Heart right ventricle (tissue), 16 donors: ENCODE results near the gene ARID5A. TPM values are rescaled to one million over a fixed set of nuclear protein-coding genes. Genes with fewer than 3 reads are reported as not detected.

ENCODE experiments used
- ATAC-seq, 8 donors: fragments of 200-7000 bp; cut with Tn5 transposase; one replicate each; pipeline ENCODE4 v1.9.1; 2020; ENCODE audit warnings: mild to moderate bottlenecking in 8 of 8, moderate library complexity in 8 of 8, moderate number of reproducible peaks in 1 of 8
- DNase-seq, 2 donors: peaks; one replicate each; pipeline ENCODE4 v3.0.0-alpha.2; 2020
- H3K27ac ChIP-seq, 10 donors: fragments of 200-600 bp; sonication (generic) in 2 of 10; one replicate each; pipeline versions ENCODE4 v1.5.0 to v1.8.0; 2020 to 2022; ENCODE audit warnings: mild to moderate bottlenecking in 3 of 10
- H3K27me3 ChIP-seq, 7 donors: fragments of 200-600 bp; one replicate each; pipeline ENCODE4 v1.8.0; 2021 to 2022; ENCODE audit warnings: mild to moderate bottlenecking in 2 of 7
- H3K36me3 ChIP-seq, 9 donors: fragments of 200-600 bp; sonication (generic) in 1 of 9; one replicate each; pipeline versions ENCODE4 v1.5.0 to v1.8.0; 2020 to 2022; ENCODE audit warnings: mild to moderate bottlenecking in 2 of 9
- H3K4me1 ChIP-seq, 9 donors: fragments of 200-600 bp; sonication (generic) in 1 of 9; one replicate each; pipeline versions ENCODE4 v1.5.0 to v1.8.0; 2020 to 2022; ENCODE audit warnings: mild to moderate bottlenecking in 4 of 9
- H3K4me3 ChIP-seq, 10 donors: fragments of 200-600 bp; sonication (generic) in 2 of 10; one replicate each; pipeline versions ENCODE4 v1.5.0 to v1.8.0; 2020 to 2022; ENCODE audit warnings: mild to moderate bottlenecking in 7 of 10, moderate library complexity in 2 of 10
- H3K9me3 ChIP-seq, 11 donors: fragments of 200-600 bp in 10 of 11; sonication (generic) in 2 of 11; one replicate each; pipeline versions ENCODE4 v1.5.0 to v1.8.0; 2013 to 2022; ENCODE audit warnings: mild to moderate bottlenecking in 2 of 11, control low read depth in 1 of 11, moderate library complexity in 1 of 11
- WGBS, 2 donors: extraction: QIAGEN DNeasy Blood & Tissue Kit; methylation state at CpG; one replicate each; pipeline ENCODE4 v1.1.7; 2013; ENCODE audit warnings: inconsistent platforms in 1 of 2; 5-methylcytosine and 5-hydroxymethylcytosine counted together
- intact Hi-C, 10 donors: fragments of 100-400 bp; cut with DNase I; formaldehyde crosslinking; loops; one replicate each; pipeline versions ENCODE4 v1.11.1 to v1.14.2; 2022
- polyA plus RNA-seq, 2 donors: library from polyadenylated mRNA; stranded (reverse); fragments of 200-250 nt; gene quantifications; one replicate each; pipeline ENCODE4 v1.2.3, GENCODE V29; 2013
- total RNA-seq, 10 donors: library from RNA; stranded (reverse); fragmentation: NEBNext Ultra II Directional in 3 of 10; extraction: Animal tissue kit (Norgen Biotek cat#: 25700) in 3 of 10; gene quantifications; one replicate each; pipeline versions ENCODE4 v1.2.1 to v1.2.4, GENCODE V29; 2021 to 2023
- TF ChIP-seq, protein P1 (sequence below), 9 donors: fragments of 200-600 bp; sonication (generic) in 2 of 9; IDR thresholded peaks; one replicate each; pipeline versions ENCODE4 v1.5.0 to v1.8.0; 2021 to 2022; ENCODE audit warnings: antibody characterized with exemption in 9 of 9, mild to moderate bottlenecking in 5 of 9, moderate library complexity in 1 of 9
- donor health status: Arrhythmogenic right ventricular cardiomyopathy.
- donor health status: ischemic (EF 13 %, LVEDD 7.1; RV severe dilation, severe dysfunction).
- donor health status: healthy with polysubstance abuse.
- donor health status: DM: no; HTN: yes; CAD: no.
- donor health status: DM: no; HTN: no; CAD: no.
- donor health status: ischemic (EF 25% LVEDD 6.9; RV normal size, moderate dysfunction).
- donor health status: ischemic (EF 25% LVEDD 5.7; RV mildly dilated, moderate dysfunction).
- donor health status: healthy.
- donor health status: DM: yes; HTN: yes; CAD: no.
- donor health status: Ischemic cardiomyopathy.
- donor health status: ischemic (EF 35%, LVEDD 5.7; RV mildly dilated, moderate dysfunction).
- donor health status: nonischemic (EF 11% LVEDD 7.7; RV severe dilation, severe dysfunction).
- donor health status: DM: yes; HTN: yes; CAD: no.
- donor health status: PGD.
- donor health status: ischemic (EF 29% LVEDD 5.4; RV normal size, mild dysfunction).
- donor health status: nonischemic (EF 23%, LVEDD 6.1; RV moderate dilation, normal function).

ARID5A gene
- total and polyA plus RNA-seq, 12 donors = 12.0 to 121 (median 41.1) TPM

DNA sequence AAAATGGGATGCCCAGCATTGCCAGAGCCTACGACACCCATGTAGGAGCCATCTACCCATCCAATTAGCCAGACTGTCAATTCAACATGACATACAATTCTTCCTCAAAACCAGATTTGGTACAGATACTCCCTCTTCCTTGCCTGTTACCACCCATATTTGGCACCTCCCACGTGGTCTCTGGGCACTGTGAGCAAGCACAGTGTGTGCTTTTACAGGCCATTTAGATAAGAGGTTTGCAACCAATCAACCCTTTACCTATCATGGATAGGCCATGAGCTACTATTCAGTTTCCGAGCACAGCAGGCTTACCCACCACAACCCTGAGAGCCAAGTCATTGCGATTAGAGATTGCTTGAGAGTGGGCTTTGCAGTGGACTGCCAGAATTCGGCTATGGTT is 40.9 kb downstream of the ARID5A start:
- ATAC-seq = no peak

DNA sequence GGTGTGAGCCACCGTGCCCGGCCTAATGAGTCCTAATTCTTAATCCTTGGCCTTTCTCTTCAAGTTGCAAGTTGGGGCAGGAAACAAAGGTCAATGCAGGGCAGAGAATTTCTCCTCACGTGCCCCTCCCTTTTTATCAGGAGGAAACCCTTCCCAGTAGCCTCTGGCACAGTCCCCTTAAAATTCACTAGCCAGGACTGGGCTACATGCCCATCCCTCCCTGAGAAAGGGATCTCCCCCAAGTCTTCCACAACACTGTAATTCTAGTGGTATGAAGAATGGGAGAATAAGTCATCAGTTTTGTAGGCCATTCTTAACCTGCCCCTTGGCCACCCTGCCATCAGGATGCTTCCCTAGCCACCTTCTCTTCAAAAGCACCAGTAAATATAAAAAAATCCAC is 42.2 kb downstream of the ARID5A start:
- 60 to 69% methylated on average over 3 of the region's 3 CpGs for WGBS, 2 donors
- DNase-seq = no peak
- H3K9me3 ChIP-seq = no peaks in the 10 kb centered on the region
- no peak overlapping the region for H3K27ac ChIP-seq
- H3K36me3 ChIP-seq = peaks cover 0 to 5% (median 0%) of the 10 kb centered on the region in 9 donors
- intact Hi-C loops = no loop called here
- TF ChIP-seq, protein P1, sequence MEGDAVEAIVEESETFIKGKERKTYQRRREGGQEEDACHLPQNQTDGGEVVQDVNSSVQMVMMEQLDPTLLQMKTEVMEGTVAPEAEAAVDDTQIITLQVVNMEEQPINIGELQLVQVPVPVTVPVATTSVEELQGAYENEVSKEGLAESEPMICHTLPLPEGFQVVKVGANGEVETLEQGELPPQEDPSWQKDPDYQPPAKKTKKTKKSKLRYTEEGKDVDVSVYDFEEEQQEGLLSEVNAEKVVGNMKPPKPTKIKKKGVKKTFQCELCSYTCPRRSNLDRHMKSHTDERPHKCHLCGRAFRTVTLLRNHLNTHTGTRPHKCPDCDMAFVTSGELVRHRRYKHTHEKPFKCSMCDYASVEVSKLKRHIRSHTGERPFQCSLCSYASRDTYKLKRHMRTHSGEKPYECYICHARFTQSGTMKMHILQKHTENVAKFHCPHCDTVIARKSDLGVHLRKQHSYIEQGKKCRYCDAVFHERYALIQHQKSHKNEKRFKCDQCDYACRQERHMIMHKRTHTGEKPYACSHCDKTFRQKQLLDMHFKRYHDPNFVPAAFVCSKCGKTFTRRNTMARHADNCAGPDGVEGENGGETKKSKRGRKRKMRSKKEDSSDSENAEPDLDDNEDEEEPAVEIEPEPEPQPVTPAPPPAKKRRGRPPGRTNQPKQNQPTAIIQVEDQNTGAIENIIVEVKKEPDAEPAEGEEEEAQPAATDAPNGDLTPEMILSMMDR (IDR thresholded peaks at IDR 0.05) = no peak
- no peaks in the 10 kb centered on the region for H3K27me3 ChIP-seq
- peak in 1 of 8 donors; percentile 34 for ATAC-seq
- peaks cover 0 to 3% (median 0%) of the 10 kb centered on the region in 9 donors for H3K4me1 ChIP-seq
- H3K4me3 ChIP-seq = no peak overlapping the region

More for the DNA sequence above, 40.9 kb downstream of the ARID5A start:
- Histone ChIP-seq H3K4me3 (no peak overlapping the region), H3K4me1 (peaks cover 0 to 3% (median 0%) of the 10 kb centered on the region in 9 donors), H3K36me3 (peaks cover 0 to 5% (median 0%) of the 10 kb centered on the region in 9 donors), H3K27me3 (no peaks in the 10 kb centered on the region), H3K9me3 (no peaks in the 10 kb centered on the region), H3K27ac (no peak overlapping the region)
- WGBS, 2 donors = 68 to 77% methylated on average over 5 of the region's 5 CpGs
- TF ChIP-seq, protein P1 (IDR thresholded peaks at IDR 0.05) = no peak
- DNase-seq = no peak
- intact Hi-C loops = no loop called here

DNA sequence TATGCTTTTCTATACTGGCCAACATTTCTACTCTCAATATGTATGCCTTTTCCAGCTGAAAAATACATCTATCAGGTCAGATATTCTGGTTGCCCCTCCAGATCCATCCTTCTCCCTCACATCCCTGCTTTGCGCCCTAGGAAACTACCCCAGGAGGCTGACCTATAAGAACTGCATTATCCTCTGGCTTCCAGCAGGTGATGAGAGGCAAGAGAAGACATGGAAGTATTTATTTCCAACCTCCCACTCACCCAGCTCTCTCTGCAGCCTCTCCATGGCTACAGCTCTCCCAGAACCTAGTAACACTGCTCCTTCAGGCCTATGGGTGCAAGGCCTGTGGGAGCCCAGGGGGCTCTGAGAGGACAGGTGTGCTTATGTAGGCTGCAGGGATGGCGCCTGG is 42.9 kb downstream of the ARID5A start:
- intact Hi-C loops = no loop called here
- Histone ChIP-seq H3K9me3 (no peaks in the 10 kb centered on the region), H3K27ac (no peak overlapping the region), H3K4me3 (no peak overlapping the region), H3K36me3 (peaks cover 0 to 11% (median 0%) of the 10 kb centered on the region in 9 donors), H3K4me1 (peaks cover 0 to 3% (median 0%) of the 10 kb centered on the region in 9 donors), H3K27me3 (no peaks in the 10 kb centered on the region)
- no peak for DNase-seq
- WGBS, 2 donors = 100% methylated on average over 2 of the region's 2 CpGs
- TF ChIP-seq, protein P1 (IDR thresholded peaks at IDR 0.05) = no peak
- no peak for ATAC-seq

DNA sequence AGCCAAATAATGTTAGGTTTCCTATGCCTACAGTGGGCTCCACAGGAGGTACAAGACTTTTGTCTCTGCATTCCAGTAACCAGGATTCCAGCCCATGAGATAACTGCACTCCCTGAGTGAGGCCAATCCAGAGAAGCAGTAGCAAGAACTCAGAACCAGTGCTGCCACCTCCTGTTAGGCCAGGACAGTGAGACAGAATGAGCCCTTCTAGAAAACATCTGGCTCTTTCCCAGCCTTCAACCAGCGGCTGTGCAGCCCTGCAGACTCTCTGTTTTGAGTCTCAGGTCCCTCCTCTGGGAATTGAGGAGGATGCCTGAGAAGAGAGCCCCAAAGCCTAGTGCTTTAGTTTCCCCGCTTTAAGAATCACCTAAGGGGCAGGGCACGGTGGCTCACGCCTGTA is 44.2 kb downstream of the ARID5A start:
- intact Hi-C loops = no loop called here
- no peaks in the 10 kb centered on the region for H3K27me3 ChIP-seq
- no peak overlapping the region for H3K4me3 ChIP-seq
- ATAC-seq = peak in 2 of 8 donors; percentile 46 to 53
- H3K4me1 ChIP-seq = peaks cover 0 to 3% (median 0%) of the 10 kb centered on the region in 9 donors
- WGBS, 2 donors = 83 to 91% methylated on average over 4 of the region's 4 CpGs
- H3K9me3 ChIP-seq = no peaks in the 10 kb centered on the region
- no peak for DNase-seq
- TF ChIP-seq, protein P1 (IDR thresholded peaks at IDR 0.05) = peak in 5 of 9 donors; percentile 25 to 44 (median 27)
- no peak overlapping the region for H3K27ac ChIP-seq
- peaks cover 0 to 16% (median 0%) of the 10 kb centered on the region in 9 donors for H3K36me3 ChIP-seq
